ENCODE measurements around the gene SLIT1.
A peak's percentile ranks its signal among the peaks of the same experiment; 100 is the strongest.

The SLIT1 gene

GRCh38 chr10:97001183-97001991 is 184.4 kb downstream of the SLIT1 start:
- no peaks in the 10 kb centered on the region for H3K27me3 ChIP-seq (replicated peaks)
- no peak overlapping the region for H3K27ac ChIP-seq
- H3K36me3 ChIP-seq (replicated peaks): no peaks in the 10 kb centered on the region
- in situ Hi-C loops (cut with HindIII; ENCODE audit: low pct_ligation_motif_present, low sequenced_read_pairs): no loop called here
- H3K4me3 ChIP-seq (ENCODE audit: low read depth, low read length): no peak overlapping the region
- TF ChIP-seq CTCF (IDR thresholded peaks at IDR 0.05; ENCODE audit: low read depth, low read length, missing control alignments): no peak
- no peak for DNase-seq

- H3K27me3 ChIP-seq (replicated peaks): no peaks in the 10 kb centered on the region
- in situ Hi-C loops (cut with HindIII; ENCODE audit: low pct_ligation_motif_present, low sequenced_read_pairs): no loop called here
- no peak overlapping the region for H3K4me3 ChIP-seq (ENCODE audit: low read depth, low read length)
- H3K27ac ChIP-seq: no peak overlapping the region
- H3K36me3 ChIP-seq (replicated peaks): no peaks in the 10 kb centered on the region
- peak; percentile 19 for TF ChIP-seq CTCF (IDR thresholded peaks at IDR 0.05; ENCODE audit: low read depth, low read length, missing control alignments)
- DNase-seq: no peak
Measured at GRCh38 chr10:97000487-97001182, 185.1 kb downstream of the SLIT1 start.

- no peak for TF ChIP-seq CTCF (IDR thresholded peaks at IDR 0.05; ENCODE audit: low read depth, low read length, missing control alignments)
Measured at GRCh38 chr10:96999987-97000386, 185.8 kb downstream of the SLIT1 start.

GRCh38 chr10:96999337-96999736 is 186.4 kb downstream of the SLIT1 start:
- no peak for TF ChIP-seq CTCF (IDR thresholded peaks at IDR 0.05; ENCODE audit: low read depth, low read length, missing control alignments)
- H3K36me3 ChIP-seq (replicated peaks): no peaks in the 10 kb centered on the region
- DNase-seq: no peak
- no peaks in the 10 kb centered on the region for H3K27me3 ChIP-seq (replicated peaks)
- H3K27ac ChIP-seq: no peak overlapping the region
- in situ Hi-C loops (cut with HindIII; ENCODE audit: low pct_ligation_motif_present, low sequenced_read_pairs): no loop called here
- H3K4me3 ChIP-seq (ENCODE audit: low read depth, low read length): no peak overlapping the region

More at GRCh38 chr10:96999987-97000386, 185.8 kb downstream of the SLIT1 start:
- in situ Hi-C loops (cut with HindIII; ENCODE audit: low pct_ligation_motif_present, low sequenced_read_pairs): no loop called here
- no peaks in the 10 kb centered on the region for H3K36me3 ChIP-seq (replicated peaks)
- H3K4me3 ChIP-seq (ENCODE audit: low read depth, low read length): no peak overlapping the region
- no peak for DNase-seq
- no peak overlapping the region for H3K27ac ChIP-seq
- H3K27me3 ChIP-seq (replicated peaks): no peaks in the 10 kb centered on the region

- TF ChIP-seq CTCF (IDR thresholded peaks at IDR 0.05; ENCODE audit: low read depth, low read length, missing control alignments): no peak
- Histone ChIP-seq H3K27ac (no peak overlapping the region), H3K36me3 (replicated peaks) (no peaks in the 10 kb centered on the region), H3K4me3 (ENCODE audit: low read depth, low read length) (no peak overlapping the region), H3K27me3 (replicated peaks) (no peaks in the 10 kb centered on the region)
- DNase-seq: peak; percentile 89
- in situ Hi-C loops (cut with HindIII; ENCODE audit: low pct_ligation_motif_present, low sequenced_read_pairs): no loop called here
Measured at GRCh38 chr10:96998329-96998888, 187.3 kb downstream of the SLIT1 start.

All from brain microvascular endothelial cell (primary cell).